GM18870 (cell line): ENCODE data around the gene TBXA2R.

Source experiments
- ATAC-seq: cut with Tn5 transposase; IDR thresholded peaks from one replicate; pipeline ENCODE4 v1.9.1; 2021; ENCODE audit warnings: moderate library complexity; ENCODE audit not compliant: unreplicated experiment

TBXA2R gene

DNA sequence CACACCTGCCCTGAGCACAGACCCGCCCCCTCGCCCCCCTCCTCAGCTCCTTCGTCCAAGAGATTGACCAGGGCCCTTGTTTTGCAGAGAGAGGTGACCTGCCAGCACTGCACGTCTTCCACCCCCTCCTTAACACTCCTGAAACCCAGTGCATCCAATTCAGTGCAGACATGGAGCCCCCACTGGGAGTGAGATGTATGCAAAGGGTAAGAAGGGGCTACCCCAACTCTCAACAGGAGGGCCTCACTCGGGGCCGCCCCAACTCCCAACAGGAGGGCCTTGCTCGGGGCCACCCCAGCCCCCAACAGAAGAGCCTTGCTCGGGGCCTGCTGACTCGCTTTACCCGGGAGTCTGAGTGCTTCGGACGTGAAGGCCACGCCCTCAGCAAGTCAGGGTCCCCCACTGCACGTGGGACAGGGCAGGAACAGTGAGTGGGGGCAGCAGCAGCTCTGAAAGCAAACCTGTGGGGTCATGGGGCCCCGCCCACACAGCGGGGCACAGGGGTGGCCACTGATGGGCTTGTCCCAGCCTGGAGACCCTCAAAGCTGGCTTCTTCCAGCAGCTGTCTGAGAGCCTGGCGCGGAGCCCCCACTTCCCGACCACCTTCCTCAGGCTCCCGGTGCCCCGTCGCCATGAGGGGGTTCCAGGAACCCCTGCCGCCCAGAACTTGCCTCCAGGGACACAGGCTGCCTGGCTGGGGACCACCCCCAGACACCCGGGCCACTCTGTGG lies 14.3 kb upstream of the TBXA2R start:
- no peak for ATAC-seq

- ATAC-seq, result no peak
Measured at GRCh38 chr19:3620145-3620816, 13.6 kb upstream of the TBXA2R start.

GRCh38 chr19:3619631-3620012 lies 12.9 kb upstream of the TBXA2R start:
- ATAC-seq, result no peak

GRCh38 chr19:3618811-3619630 lies 12.3 kb upstream of the TBXA2R start:
- no peak for ATAC-seq

DNA sequence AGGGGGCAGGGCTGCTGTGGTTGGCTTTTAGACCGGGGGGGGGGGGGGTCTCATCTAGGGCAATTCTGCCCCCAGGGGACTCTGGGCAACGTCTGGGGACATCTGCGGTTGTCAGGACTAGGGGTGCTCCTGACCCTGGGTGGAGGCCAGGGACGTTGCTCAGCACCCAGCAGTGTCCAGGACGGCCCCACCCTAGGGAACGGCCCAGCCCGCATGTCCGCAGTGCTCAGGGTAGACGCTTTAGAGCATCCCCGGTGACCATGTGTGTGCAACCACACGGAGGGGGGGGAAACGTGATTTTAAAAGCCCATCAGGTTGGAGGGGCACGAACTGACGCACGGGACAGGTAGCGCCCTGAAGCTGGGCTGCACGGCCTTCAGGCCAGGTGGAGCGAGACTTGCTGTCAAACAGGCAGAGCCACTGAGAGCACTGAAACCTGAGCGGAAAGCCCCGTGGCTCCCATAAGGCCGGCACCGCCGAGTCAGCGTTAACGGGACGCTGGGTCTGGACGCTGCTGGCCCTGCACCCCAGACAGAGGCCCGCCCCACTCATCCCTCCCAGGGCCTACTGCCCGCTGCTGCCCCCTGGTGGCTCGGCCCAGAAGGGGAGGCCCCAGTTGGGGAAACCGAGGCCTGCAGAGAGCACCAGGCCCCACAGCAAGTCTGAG lies 11.6 kb upstream of the TBXA2R start:
- ATAC-seq, result no peak

DNA sequence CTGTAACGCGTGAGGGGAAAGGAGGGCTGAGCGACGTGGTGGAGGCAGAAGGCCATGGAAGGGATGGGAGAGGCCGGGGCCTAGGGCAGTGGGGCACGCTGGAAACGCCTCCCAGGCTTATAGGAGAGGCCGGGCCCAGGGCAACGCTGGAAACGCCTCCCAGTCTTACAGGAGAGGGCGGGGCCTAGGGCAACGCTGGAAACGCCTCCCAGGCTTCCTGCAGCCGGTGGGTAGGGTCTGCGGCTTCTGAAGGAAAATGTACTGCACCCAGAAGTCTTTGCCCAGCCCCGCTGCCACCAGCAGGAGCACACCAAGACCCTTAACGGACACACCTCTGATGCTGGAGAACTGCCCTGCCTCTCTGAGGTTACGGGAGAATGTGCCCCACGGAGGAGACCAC lies 10.8 kb upstream of the TBXA2R start:
- ATAC-seq, result no peak

DNA sequence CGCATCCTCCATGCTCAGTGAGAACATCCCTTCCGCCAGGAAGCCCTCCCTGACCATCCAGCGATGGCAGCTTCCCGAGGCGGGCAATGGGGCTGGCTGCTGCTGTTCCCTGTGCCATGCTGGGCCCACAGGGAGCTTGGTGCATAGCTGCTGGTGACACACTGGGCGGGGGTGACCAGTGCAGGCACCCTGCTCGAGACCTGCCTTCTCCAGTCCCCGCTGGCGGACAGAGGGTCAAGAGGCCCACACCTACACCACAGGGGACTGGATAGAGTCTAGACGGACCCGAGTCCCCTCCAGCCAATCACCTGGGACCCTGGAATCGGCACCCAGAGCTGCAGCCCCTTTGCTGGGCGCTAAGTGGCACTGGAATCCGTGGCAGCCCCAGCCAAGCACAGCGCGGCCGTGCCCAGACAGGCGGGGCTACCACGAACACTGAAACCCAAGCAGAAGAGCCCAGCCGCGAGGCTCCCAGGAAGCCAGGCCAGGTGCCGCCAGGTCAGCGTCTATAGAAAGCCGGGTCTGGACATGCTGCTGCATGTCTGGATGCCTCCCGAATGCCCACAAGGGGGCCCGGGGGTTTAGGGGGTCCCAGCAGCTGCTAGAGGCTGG lies 9.0 kb upstream of the TBXA2R start:
- ATAC-seq, result no peak

DNA sequence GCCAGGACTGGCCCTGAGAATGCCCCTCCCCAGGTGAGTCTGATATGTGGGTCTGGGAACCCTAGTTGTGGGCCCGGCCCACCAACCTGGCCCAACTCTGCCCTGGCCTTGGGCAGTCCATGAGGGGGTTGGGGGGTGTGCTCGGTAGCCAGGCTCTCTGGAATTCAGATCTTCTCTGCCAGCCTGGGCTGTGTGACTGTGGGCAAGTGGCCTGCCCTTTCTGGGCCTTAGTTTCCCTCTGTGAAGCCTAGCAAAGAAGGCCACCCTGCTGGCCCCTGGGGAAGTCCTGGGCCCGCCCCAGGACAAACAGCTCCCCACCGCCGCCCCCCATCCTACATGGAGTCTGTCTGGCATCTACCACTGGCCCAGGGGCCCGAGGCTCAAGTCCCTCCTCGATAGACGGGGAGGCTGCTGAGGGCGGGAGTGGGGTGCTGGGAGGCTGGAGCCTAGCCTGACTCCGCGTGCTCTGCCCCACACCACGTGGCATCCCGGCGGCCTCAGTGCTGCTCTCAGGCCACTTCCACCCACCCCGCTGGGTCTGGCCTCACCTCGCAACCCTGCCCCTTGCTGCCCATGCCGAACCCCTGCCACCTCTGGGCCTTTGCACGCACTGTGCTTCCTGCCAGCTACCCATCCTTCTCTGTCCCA lies 8.3 kb upstream of the TBXA2R start:
- no peak for ATAC-seq

- ATAC-seq, result no peak
Measured at GRCh38 chr19:3613818-3614661, 7.4 kb upstream of the TBXA2R start.

DNA sequence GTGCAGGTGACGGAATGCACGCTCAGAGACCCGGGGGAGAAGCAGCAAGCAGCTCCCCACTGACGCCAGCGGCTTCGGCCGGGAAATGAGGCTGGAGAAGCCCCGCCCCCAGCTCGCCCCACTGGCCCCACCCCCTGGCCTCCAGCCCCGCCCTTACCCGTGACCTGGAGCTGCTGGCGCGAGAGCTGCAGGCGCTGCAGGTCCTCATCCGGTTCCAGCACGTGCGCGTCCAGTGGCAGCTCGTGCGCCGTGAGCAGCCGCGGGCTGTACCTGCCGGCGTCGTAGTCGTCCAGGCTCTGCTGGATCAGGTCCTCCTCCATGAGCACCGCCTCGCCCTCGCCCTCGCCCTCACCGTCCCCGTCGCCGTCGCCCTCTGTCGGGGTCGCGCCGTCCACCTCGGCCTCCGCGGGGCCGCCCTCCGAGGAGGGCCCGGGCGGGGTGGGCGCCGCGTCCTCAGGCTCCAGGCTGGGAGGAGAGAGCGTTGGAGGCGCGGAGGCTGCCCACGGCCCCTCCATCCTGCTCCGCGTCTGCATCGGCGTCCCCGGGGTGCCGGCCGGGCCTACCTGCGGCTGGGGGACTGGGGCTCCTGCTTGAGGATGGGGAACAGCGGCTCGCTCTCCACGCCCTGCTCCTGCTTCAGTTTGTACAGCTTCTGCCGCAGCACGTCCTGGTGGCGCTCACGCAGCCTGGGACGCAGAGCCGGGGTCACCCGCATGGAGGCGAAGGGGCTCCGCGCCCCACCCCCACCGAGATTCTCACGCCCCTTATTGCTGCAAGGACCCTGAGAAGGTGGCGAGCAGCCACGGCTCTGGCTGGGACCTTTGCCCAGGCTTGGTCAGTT lies 6.4 kb upstream of the TBXA2R start:
- ATAC-seq, result no peak

DNA sequence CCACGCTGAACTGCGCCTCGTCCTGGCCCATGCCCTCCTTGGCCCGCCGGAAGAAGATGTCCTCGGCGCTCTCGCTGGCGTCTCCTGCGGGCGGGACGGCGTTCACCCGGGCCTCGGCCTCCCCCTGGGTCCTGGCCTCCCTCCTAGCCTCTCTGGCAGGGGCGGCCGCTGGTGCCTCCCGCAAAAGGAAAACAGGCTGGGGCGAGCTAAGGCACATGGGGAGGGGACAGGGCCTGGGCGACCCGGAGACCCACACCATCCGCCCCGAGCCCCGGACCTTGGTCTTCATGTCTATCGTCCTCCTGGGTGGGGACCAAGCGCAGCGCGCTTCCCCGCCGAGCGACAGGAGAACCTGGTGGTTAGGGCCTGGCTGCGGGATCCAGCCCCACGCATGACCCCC lies 5.7 kb upstream of the TBXA2R start:
- ATAC-seq, result no peak

GRCh38 chr19:3611841-3612240 lies 5.2 kb upstream of the TBXA2R start:
- no peak for ATAC-seq

DNA sequence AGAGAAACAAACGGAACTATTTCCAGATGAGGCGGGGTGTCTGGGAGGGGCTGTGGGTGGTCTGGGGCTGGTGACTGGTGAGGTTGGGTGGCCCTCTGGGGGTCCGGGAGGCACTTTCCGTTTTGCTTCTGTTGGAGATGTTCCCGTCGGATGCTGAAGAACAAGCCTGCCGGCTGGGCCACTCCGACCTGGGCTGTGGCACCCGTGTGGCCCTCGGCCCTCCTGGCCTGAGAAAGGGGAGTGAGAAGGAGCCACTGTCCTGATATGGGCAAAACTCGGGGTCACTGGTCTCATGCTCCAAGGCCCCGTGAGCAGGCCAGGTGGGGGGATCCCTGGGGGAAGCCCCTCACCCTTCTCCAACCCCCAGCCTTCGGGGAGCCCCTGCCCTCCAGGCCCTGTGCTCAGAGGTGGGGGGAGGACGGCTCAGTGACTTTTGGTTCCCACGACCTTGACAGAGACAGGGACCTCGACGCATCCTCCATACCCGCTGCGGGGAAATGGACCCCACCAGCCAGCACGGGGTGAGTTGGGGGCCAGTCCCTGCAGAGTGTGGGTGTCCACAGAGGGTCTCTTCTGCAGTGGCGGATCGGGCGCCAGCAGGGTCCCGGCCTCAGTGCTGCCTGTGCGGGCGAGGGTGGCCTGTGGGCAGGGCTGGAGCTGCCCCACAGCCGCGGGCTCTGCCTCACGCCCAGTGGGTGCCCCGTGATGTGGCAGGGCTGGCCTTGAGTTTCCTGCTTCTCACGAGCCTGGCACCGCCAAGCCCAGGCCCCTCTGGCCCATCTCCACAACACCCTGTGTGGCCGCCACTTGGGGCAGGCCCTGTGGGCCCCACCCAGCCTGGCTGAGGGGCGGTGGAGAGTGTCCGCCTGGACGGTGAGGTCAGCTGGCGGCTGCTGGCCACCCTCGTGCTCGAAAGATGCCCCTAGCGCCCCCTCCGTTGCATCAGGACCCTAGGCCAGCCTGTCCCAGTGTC lies 4.4 kb upstream of the TBXA2R start:
- ATAC-seq, result no peak

DNA sequence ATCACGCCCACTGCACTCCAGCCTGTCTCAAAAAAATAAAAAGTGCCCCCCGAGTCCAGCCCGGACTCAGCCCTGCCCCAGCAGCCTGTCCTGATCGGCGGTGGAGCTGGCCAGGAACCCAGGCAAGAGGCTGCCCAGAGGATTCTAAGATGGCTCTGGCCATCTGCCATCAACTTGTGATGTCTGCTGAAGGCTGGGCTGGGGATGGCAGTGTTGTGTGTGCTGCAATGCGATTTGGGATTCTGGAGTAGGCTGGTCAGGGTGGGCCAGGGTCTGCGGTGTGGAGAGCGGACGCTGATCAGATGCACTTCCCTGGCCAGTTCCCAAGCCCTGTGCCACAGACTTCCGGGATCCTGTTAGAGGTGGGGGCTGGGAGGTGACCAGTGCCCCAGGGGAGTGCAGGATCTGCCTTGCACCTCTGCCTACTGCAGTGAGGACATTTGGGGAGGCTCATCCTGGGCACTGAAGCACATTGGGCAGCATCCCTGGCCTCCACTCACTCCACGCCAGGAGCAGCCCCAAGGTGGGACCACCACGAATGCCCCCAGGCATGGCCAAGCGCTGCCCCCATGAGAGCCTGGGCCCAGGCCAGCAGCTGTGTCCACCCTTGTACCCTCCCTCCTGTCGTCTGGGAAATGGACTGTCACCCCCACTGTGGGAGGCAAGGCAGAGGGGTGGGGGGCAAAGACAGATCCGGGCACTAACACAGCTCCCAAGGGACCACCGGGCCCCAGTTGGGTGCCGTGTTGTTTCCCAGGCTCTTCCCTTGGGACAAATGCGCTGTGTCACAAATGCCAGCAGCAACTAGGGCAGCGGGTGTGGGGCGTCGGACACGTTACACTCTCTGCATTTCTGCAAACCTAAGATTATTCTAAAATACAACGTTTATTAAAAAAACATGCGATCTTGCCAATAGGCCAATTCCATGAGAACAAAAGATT lies 3.4 kb upstream of the TBXA2R start:
- ATAC-seq, result no peak

- ATAC-seq, result no peak
Measured at GRCh38 chr19:3608750-3609322, 2.2 kb upstream of the TBXA2R start.

DNA sequence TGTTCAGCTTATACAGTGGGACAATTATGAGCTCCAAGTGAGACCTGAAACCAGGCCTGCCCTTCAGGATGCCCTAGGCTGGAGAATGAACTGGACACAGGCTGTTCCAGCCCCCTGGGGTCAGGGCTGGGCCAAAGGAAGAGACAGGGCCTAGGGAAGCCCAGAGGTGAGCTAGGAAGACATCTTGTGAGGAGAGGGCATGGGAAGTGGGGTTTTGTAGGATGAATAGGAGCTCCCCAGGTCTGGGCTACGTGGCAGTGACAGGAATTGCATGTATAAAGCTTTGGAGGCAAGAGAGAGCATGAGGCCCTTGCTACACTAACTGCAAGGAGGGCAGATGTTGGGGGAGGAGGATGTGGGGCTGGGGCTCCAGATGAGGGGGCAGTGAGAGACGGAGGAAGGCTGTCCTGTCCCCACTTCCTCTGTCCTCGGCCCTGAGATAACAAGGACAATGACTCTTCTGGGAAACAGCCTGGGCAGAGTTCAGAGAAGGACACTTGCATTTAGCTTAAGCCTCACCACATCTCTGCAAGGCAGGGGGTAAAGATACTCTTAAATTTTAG lies 1.5 kb upstream of the TBXA2R start:
- ATAC-seq, result no peak
